Spleen (tissue), 11 donors: Measurements from ENCODE around the gene TUBB1. TPM values are rescaled to one million over a fixed set of nuclear protein-coding genes. Genes with fewer than 3 reads are reported as not detected.

Experiments used
- DNase-seq: peaks from one replicate; pipeline ENCODE4 v3.0.0-alpha.2; 2020
- H3K27ac ChIP-seq, 8 donors: fragments of 200-600 bp; sonication (generic) in 7 of 8; 1 replicate in 4 of 8; 2 replicates in 4 of 8; pipeline versions ENCODE4 v1.5.0 to v1.8.0; 2016 to 2021; ENCODE audit warnings: inconsistent platforms in 4 of 8, mild to moderate bottlenecking in 4 of 8, moderate library complexity in 1 of 8
- H3K27me3 ChIP-seq, 7 donors: fragments of 200-600 bp; sonication (generic) in 6 of 7; replicated peaks in 1 of 7; 1 replicate in 4 of 7; 2 replicates in 3 of 7; pipeline versions ENCODE4 v1.5.0 to v1.8.0; 2016 to 2021; ENCODE audit warnings: inconsistent platforms in 3 of 7, mild to moderate bottlenecking in 1 of 7
- H3K36me3 ChIP-seq, 6 donors: fragments of 200-600 bp; sonication (generic) in 5 of 6; 1 replicate in 4 of 6; 2 replicates in 2 of 6; pipeline versions ENCODE4 v1.5.0 to v1.8.0; 2016 to 2021; ENCODE audit warnings: inconsistent platforms in 2 of 6
- H3K4me1 ChIP-seq, 6 donors: fragments of 200-600 bp; sonication (generic) in 5 of 6; 1 replicate in 3 of 6; 2 replicates in 3 of 6; pipeline versions ENCODE4 v1.5.0 to v1.8.0; 2016 to 2021; ENCODE audit warnings: inconsistent platforms in 3 of 6
- H3K4me3 ChIP-seq, 8 donors: fragments of 200-600 bp; sonication (generic) in 7 of 8; 1 replicate in 4 of 8; 2 replicates in 4 of 8; pipeline versions ENCODE4 v1.5.0 to v1.8.0; 2016 to 2021; ENCODE audit warnings: inconsistent platforms in 4 of 8, mild to moderate bottlenecking in 4 of 8, moderate library complexity in 2 of 8
- H3K9me3 ChIP-seq, 8 donors: fragments of 200-600 bp; sonication (generic) in 7 of 8; 1 replicate in 4 of 8; 2 replicates in 4 of 8; pipeline versions ENCODE4 v1.5.0 to v1.8.0; 2016 to 2021; ENCODE audit warnings: inconsistent platforms in 4 of 8
- POLR2A ChIP-seq, 3 donors: fragments of 450-650 bp; IDR thresholded peaks; one replicate each; pipeline ENCODE4 v1.5.1; 2017; ENCODE audit warnings: antibody characterized with exemption in 3 of 3, mild to moderate bottlenecking in 1 of 3
- POLR2AphosphoS5 ChIP-seq, 3 donors: sonication (generic); formaldehyde crosslinking; IDR thresholded peaks; one replicate each; pipeline ENCODE4 v1.5.1; 2017; ENCODE audit warnings: antibody characterized with exemption in 3 of 3
- WGBS, 5 donors: extraction: QIAGEN DNeasy Blood & Tissue Kit in 3 of 5; methylation state at CpG; one replicate each; pipeline versions ENCODE4 v1.1.5 to v1.1.7; 2013 to 2018; 5-methylcytosine and 5-hydroxymethylcytosine counted together
- intact Hi-C: fragments of 100-400 bp; cut with DNase I; formaldehyde crosslinking; loops from one replicate; pipeline ENCODE4 v1.15.0; 2023; ENCODE audit warnings: low total_unique reads
- polyA plus RNA-seq, 3 donors: library from polyadenylated mRNA; stranded (reverse); fragments of 200-250 nt; gene quantifications; one replicate each; pipeline ENCODE4 v1.2.1, GENCODE V29; 2013
- total RNA-seq, 7 donors: library from RNA; depleted of rRNA in 3 of 7; stranded (reverse); fragments of >200 nt in 3 of 7; fragmentation: NEBNext Ultra II Directional in 4 of 7; extraction: Animal tissue kit (Norgen Biotek cat#: 25700) in 4 of 7; gene quantifications; one replicate each; pipeline versions ENCODE4 v1.1.0 to v1.2.1, GENCODE V29; 2016 to 2021
- TF ChIP-seq, protein P1 (sequence below), 11 experiments: fragments of 200-600 bp in 7 of 11; fragments of 450-650 bp in 4 of 11; sonication (generic) in 4 of 11; IDR thresholded peaks in 8 of 11; conservative IDR thresholded peaks in 3 of 11; 1 replicate in 7 of 11; 2 replicates in 4 of 11; pipeline versions ENCODE4 v1.4.0 to v1.8.0; 2016 to 2021; ENCODE audit warnings: antibody characterized with exemption in 11 of 11, inconsistent platforms in 4 of 11, mild to moderate bottlenecking in 1 of 11
- donor health status: healthy with polysubstance abuse.
- donor health status: DM: no; HTN: no; CAD: no; lungs with moderate emphysema.
- donor health status: DM: no; HTN: no; CAD: no.
- donor health status: Bipolar disorder and iron deficiency.
- donor health status: healthy.
- donor health status: DM: no; HTN: no; CAD: no.
- donor health status: DM: yes; HTN: yes; CAD: no.

TUBB1 gene
- total and polyA plus RNA-seq, 10 donors, result 0.63 to 34.3 (median 19.7) TPM

DNA sequence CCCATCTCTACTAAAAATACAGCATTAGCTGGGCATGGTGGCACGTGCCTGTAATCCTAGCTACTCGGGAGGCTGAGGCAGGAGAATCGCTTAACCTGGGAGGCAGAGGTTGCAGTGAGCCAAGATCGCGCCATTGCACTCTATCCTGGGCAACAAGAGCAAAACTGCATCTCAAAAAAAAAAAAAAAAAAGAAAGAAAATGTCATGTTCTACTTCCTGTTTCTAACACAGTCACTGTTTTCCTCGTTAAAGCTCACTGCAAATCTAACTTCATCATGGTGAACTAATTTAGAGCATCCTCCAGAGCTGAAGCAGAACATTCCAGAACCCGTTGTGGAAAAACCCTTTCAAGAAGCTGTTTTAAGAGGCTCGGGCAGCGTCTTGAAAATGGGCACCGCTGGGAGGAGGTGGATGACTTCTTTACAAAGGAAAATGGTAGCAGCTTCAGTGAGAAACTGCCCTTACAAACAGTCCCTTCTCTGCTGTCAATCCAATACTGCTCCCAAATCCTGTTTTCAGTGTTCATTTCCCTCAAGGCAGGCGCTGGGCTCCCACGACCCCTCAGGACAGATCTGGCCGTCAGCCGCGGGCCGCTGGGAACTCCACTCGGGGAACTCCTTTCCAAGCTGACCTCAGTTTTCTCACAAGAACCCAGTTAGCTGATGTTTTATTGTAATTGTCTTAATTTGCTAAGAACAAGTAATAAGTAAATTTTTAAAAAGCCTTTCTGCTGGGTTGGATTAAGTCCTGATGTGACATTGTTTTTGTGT, 24.7 kb upstream of the TUBB1 start:
- peak in 1 of 3 donors; percentile 3 for TF ChIP-seq POLR2A (IDR thresholded peaks at IDR 0.05)
- peak in 1 of 3 donors; percentile 57 for TF ChIP-seq POLR2AphosphoS5 (IDR thresholded peaks at IDR 0.05)
- TF ChIP-seq, protein P1, sequence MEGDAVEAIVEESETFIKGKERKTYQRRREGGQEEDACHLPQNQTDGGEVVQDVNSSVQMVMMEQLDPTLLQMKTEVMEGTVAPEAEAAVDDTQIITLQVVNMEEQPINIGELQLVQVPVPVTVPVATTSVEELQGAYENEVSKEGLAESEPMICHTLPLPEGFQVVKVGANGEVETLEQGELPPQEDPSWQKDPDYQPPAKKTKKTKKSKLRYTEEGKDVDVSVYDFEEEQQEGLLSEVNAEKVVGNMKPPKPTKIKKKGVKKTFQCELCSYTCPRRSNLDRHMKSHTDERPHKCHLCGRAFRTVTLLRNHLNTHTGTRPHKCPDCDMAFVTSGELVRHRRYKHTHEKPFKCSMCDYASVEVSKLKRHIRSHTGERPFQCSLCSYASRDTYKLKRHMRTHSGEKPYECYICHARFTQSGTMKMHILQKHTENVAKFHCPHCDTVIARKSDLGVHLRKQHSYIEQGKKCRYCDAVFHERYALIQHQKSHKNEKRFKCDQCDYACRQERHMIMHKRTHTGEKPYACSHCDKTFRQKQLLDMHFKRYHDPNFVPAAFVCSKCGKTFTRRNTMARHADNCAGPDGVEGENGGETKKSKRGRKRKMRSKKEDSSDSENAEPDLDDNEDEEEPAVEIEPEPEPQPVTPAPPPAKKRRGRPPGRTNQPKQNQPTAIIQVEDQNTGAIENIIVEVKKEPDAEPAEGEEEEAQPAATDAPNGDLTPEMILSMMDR (IDR thresholded peaks at IDR 0.05 in 8 of 11, conservative IDR thresholded peaks at IDR 0.05 in 3 of 11), result no peak
- Histone ChIP-seq H3K9me3 (no peaks in the 10 kb centered on the region), H3K27ac (peak overlapping the region in 7 of 8 donors; percentile 25 to 70 (median 58)), H3K27me3 (no peaks in the 10 kb centered on the region), H3K36me3 (peaks cover 10 to 100% (median 99%) of the 10 kb centered on the region in 6 donors), H3K4me3 (no peak overlapping the region), H3K4me1 (peaks cover 0 to 39% (median 19%) of the 10 kb centered on the region in 6 donors)
- DNase-seq, result peak; percentile 72
- WGBS, 5 donors, result 79 to 87% (median 79%) methylated on average over 17 of the region's 17 CpGs
- intact Hi-C loops, result no loop called here

DNA sequence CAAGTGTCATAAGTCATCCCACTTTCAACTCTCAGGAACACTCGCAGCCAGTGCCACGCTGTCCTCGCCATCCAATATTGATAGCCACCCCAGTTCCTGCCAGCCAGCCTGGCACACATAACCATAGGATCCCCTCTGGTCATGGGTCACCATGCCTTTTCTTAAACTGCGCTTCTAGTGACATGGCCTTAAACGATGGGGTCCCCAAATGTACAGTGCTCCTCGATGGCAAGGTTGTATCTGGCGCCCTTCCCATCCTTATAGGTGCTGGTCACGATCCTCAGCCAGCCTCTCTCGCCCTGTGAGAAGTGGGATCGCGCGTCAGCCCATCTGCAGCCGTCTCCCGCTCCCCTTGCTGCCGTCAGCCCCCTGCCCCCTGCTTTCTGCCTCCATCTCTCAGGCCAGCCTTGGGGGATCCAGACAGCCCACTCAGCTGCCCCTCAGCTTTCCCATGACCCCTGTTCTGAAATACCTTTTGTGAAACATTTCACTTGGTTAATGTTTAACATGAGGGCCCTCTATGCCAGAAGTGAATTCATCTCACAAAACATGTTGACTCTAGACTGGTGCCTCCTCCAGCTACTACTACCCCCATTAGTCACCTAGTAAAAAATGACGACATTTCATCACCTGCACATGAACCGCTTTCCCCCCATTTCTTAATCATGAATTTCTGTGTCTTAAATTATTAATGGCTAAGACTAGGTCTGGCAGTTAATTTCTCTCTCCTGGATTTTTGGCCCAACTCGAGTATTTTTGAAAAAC, 23.6 kb upstream of the TUBB1 start:
- Histone ChIP-seq H3K9me3 (no peaks in the 10 kb centered on the region), H3K4me3 (no peak overlapping the region), H3K27ac (peak overlapping the region in 3 of 8 donors; percentile 6 to 60 (median 9)), H3K4me1 (peaks cover 0 to 43% (median 19%) of the 10 kb centered on the region in 6 donors), H3K36me3 (peaks cover 10 to 100% (median 97%) of the 10 kb centered on the region in 6 donors), H3K27me3 (no peaks in the 10 kb centered on the region)
- WGBS, 5 donors, result 88 to 91% (median 91%) methylated on average over 18 of the region's 18 CpGs
- TF ChIP-seq POLR2A (IDR thresholded peaks at IDR 0.05) (no peak), POLR2AphosphoS5 (IDR thresholded peaks at IDR 0.05) (peak; percentile 26 to 42 (median 27))
- intact Hi-C loops, result no loop called here
- DNase-seq, result peak; percentile 44

DNA sequence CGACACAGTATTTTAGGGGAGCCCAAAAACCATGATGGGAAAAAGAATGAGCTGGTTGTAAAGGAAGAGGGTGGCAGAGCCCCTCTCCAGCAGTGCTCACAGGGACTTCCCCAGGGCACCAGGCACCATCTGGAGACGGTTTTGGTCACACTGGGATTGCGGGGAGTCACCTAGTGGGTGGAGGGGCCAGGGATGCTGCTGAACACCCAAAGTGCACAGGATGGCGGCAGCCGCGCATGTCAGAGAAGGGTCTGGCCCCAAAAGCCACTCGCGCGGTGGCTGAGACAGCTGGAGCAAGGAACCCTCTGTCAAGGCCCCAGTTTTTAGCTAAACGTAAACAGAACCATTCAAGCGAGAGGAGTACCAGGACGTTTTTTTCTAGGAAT, 23.0 kb upstream of the TUBB1 start:
- Histone ChIP-seq H3K27ac (peak overlapping the region in 1 of 8 donors; percentile 6), H3K4me3 (no peak overlapping the region), H3K36me3 (peaks cover 10 to 100% (median 97%) of the 10 kb centered on the region in 6 donors), H3K4me1 (peaks cover 0 to 48% (median 19%) of the 10 kb centered on the region in 6 donors), H3K9me3 (no peaks in the 10 kb centered on the region), H3K27me3 (no peaks in the 10 kb centered on the region)
- TF ChIP-seq POLR2A (IDR thresholded peaks at IDR 0.05), result no peak
- peak in 2 of 3 donors; percentile 19 to 62 for TF ChIP-seq POLR2AphosphoS5 (IDR thresholded peaks at IDR 0.05)
- TF ChIP-seq, protein P1 (IDR thresholded peaks at IDR 0.05 in 8 of 11, conservative IDR thresholded peaks at IDR 0.05 in 3 of 11), result no peak
- intact Hi-C loops, result no loop called here
- WGBS, 5 donors, result 90 to 95% (median 93%) methylated on average over 12 of the region's 12 CpGs
- no peak for DNase-seq

DNA sequence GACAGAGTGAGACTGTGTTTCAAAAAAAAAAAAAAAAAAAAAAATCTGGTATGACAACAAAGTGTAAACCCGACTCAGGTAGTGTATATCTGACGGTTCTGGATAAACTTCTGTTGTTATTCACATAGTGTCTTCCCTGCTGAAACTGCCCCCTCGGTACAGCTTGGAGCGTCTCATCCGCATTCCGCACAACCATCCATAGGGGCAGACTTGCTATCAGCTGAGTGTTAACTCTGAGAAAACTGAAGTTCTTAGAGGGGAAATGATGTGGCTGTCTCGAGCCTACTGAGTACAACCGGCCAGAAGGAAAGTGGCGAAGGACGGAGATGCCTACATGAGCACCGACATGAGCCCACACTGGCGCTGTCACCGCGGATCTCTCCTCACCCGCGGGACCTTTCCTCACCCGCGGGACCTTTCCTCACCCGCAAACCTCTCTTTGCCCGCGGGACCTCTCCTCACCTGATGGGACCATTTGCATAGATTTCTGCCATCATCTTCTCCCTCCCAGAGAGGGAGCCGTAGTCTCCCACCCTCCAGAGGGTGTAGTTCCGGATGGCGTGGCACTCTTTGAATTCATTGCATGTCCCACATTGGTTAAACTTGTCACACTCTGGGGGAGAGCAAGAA, 22.0 kb upstream of the TUBB1 start:
- no peak overlapping the region for H3K27ac ChIP-seq
- no peak for DNase-seq
- H3K27me3 ChIP-seq, result no peaks in the 10 kb centered on the region
- intact Hi-C loops, result no loop called here
- peaks cover 10 to 100% (median 97%) of the 10 kb centered on the region in 6 donors for H3K36me3 ChIP-seq
- peak; percentile 25 to 67 (median 47) for TF ChIP-seq POLR2AphosphoS5 (IDR thresholded peaks at IDR 0.05)
- TF ChIP-seq, protein P1 (IDR thresholded peaks at IDR 0.05 in 8 of 11, conservative IDR thresholded peaks at IDR 0.05 in 3 of 11), result no peak
- H3K4me1 ChIP-seq, result peaks cover 0 to 59% (median 21%) of the 10 kb centered on the region in 6 donors
- 91 to 95% (median 94%) methylated on average over 24 of the region's 24 CpGs for WGBS, 5 donors
- H3K9me3 ChIP-seq, result no peaks in the 10 kb centered on the region
- no peak overlapping the region for H3K4me3 ChIP-seq
